Activated CD4-positive, alpha-beta T cell treated with anti-CD3 and anti-CD28 coated beads for 24 hours (primary cell): ENCODE results near the gene CCDC60.
A peak's percentile ranks its signal among the peaks of the same experiment; 100 is the strongest.

ENCODE experiments used
- DNase-seq, 2 donors: peaks; one replicate each; pipeline ENCODE4 v3.0.0-alpha.2; 2020; ENCODE audit warnings: low read depth in 2 of 2

CCDC60 gene

GRCh38 chr12:119528241-119528640 lies 193.7 kb downstream of the CCDC60 start:
- no peak for DNase-seq

DNA sequence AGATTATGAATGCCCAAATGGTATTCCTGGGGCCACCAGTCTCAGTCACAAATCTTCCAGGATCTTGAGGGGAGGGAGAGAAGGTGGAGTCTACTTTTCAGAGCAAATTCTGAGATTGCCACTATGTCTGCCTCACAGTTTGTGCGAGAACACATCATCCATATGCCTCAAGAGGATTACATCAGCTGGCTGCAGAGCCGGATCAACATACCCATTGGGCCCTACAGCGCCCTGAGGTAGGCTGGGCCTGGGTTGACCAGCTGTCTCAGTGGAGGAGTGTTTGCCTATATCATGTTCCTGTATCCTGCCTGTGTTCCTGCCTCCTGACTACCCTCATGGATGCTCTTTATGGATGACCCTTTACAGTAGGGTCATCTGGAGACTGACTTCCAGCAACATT lies 205.9 kb downstream of the CCDC60 start:
- DNase-seq: no peak

- DNase-seq: peak; percentile 36 to 48
These were observed 210.5 kb downstream of the CCDC60 start for GRCh38 chr12:119544765-119545625.

GRCh38 chr12:119546340-119546739 lies 211.8 kb downstream of the CCDC60 start:
- no peak for DNase-seq

- no peak for DNase-seq
These were observed 212.5 kb downstream of the CCDC60 start for GRCh38 chr12:119547001-119547400.

- DNase-seq: no peak
These were observed 222.3 kb downstream of the CCDC60 start for GRCh38 chr12:119556854-119557253.

DNA sequence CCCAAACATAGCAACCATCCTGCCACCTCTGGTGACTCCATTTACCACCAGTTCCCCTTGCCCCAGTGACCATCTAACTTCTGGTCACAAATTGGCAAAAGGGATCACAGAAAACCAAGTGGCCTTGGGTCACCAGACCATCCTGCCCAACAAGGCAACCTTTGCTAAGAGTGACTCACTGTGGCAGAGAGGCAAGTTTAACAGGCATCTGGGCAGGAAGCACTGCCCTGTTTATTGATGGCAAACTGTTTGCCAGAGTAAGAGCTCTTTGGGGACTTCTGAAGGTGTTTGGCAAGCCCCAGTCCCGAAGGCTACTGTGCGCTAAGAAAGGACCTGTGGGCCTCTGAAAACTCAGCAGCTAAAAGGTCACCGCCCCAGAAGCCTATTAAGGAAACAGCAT lies 230.9 kb downstream of the CCDC60 start:
- no peak for DNase-seq

GRCh38 chr12:119570771-119571170 lies 236.2 kb downstream of the CCDC60 start:
- no peak for DNase-seq

DNA sequence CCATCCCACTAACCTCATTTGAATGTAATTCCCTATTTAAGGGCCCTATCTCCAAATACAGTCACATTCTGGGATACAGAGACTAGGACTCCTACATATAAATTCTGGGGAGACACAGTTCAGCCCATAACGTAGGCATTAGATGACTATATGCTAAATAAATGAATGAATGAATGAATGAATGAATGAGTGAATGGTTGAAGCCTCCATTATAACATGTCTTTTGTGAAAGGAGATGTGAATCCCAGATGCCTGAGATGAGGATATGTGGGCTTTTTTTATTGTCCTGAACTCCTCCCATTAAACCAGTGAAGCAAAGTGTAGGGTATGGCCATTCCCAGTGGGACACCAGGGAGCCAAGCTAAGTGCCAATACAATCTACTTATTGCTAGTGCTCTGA lies 238.6 kb downstream of the CCDC60 start:
- no peak for DNase-seq

DNA sequence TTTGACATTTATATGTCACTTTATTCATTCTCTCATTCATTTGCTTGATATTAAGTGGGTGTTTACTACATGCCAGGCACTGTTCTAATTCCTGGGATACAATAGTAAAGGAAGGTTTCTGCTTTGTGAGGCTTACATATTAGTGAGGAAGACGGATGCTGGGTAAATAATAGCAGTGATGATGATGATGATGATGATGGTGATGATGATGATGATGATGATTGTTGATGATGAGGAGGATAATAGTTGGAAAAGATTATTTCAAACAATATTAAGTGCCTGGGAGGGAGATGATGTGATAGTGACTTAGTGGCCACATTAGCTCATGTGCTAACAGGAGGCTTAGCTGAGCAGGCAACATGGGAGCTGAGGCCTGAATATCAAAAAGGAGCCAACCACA lies 239.7 kb downstream of the CCDC60 start:
- DNase-seq: no peak

DNA sequence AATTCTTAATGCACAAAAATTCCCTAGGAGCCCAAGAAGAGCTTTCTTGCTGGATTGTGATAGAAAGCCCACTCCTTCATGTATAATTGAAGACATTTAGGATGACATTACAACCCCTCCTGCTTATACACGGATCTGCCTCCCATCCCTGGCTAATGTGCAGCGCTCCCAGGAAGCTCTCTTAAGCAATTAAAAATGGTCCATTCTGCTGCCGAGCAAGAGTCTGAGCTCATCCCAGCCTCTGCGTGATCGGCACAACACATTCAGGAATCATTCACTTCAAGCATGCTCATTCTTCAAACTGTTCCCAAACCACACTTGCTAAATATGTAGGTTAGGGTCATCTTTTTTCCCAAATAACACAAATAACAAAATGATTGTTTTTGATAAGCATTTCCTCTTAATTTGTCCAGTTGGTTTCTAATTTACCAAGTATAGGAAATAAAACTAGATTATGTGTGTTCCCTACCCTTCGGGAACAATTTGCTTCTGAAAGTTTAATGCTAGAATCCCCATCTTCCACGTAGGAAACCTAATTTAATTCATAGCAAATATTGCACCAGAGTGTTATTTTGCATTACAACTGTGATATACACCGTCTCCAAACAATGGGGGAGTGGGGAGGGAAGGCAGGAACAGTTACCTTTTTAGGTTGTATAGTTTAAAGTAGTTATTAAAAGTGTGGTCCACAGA lies 241.7 kb downstream of the CCDC60 start:
- DNase-seq: no peak

DNA sequence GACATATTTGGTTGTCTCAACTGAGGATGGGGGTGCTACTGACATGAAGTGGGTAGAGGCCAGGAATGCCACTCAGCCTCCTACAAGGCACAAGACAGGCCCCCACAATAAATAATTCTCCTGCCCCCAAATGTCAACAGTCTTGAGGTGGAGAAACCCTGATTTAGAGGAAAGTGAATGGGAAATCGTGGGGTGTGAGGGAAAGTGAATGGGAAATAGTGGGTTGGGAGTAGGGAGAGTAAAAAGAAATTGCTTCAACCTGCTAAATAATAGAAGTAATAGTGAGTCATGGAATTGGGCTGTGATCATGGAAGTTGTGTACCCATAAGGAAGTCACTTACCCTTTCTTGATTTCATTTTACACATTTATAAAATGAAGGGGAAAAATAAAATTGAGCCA lies 242.4 kb downstream of the CCDC60 start:
- DNase-seq: no peak

DNA sequence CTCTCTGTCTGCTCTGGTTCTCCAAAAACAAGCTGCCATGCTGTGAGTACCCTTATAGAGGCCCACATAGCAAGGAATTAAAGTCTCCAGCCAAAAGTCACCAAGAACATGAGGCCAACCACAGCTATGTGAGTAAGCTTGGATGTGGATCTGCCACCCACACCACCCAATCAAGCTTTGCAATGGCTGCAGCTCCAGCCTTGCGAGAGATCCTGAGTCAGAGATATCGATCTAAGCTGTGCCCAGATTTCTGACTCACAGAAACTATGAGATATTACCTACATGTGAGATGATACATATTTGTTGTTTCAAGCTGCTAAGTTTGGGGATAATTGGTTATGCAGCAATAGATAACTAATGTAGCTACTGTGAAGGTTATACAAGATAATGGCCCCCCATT lies 243.6 kb downstream of the CCDC60 start:
- no peak for DNase-seq

- no peak for DNase-seq
These were observed 254.6 kb downstream of the CCDC60 start for GRCh38 chr12:119589097-119589496.

DNA sequence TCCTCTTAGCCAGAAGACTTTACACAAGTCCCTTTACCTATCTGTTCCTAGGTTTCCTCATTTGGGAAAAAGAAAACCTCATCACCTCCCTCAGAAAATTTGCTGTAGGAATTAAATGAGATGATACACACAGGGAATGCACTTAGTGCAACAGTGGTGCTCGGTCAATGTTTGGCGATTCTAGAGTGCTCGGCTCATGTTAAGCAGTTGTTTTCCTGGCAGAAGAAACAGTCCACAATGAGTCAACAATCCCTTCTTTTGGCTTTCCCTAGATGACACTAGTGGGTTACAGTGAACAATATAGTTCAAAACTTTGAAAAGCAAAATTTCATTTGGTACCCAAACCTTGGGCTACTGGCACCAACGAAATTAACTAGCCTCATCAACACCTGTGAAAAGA lies 255.1 kb downstream of the CCDC60 start:
- DNase-seq: no peak
